ENCODE measurements around the gene ABTB1. TPM values are rescaled to one million over a fixed set of nuclear protein-coding genes. Genes with fewer than 3 reads are reported as not detected.
A peak's percentile ranks its signal among the peaks of the same experiment; 100 is the strongest.

Gene ABTB1
- total RNA-seq, 6 experiments from 2014 or later: 9.4 to 20.3 (median 12.2) TPM

- no peaks in the 10 kb centered on the region for H3K9me3 ChIP-seq
- ATAC-seq (no peak), DNase-seq (peak in 1 of 3 donors; percentile 31)
- intact Hi-C loops (cut with DNase I): no loop called here
- H3K36me3 ChIP-seq: peaks cover 0 to 45% (median 7%) of the 10 kb centered on the region in 4 donors
- 86% methylated on average over 6 of the region's 15 CpGs for WGBS (ENCODE audit: insufficient coverage, low coverage, low lambda C conversion rate, missing lambda C conversion rate)
- H3K27me3 ChIP-seq: no peaks in the 10 kb centered on the region
- no peak overlapping the region for H3K4me3 ChIP-seq
- no peak overlapping the region for H3K27ac ChIP-seq
- no peak for TF ChIP-seq POLR2A (IDR thresholded peaks at IDR 0.05)
- no peaks in the 10 kb centered on the region for H3K4me1 ChIP-seq
Observed at GRCh38 chr3:127720161-127720823, 47.5 kb downstream of the ABTB1 start.

- WGBS (ENCODE audit: insufficient coverage, low coverage, low lambda C conversion rate, missing lambda C conversion rate): 93% methylated on average over 17 of the region's 17 CpGs
Observed at GRCh38 chr3:127720985-127721935, 48.5 kb downstream of the ABTB1 start.

GRCh38 chr3:127722091-127722784, 49.5 kb downstream of the ABTB1 start:
- Histone ChIP-seq H3K36me3 (peaks cover 0 to 31% (median 7%) of the 10 kb centered on the region in 4 donors), H3K4me1 (no peaks in the 10 kb centered on the region), H3K27ac (no peak overlapping the region), H3K9me3 (no peaks in the 10 kb centered on the region), H3K27me3 (no peaks in the 10 kb centered on the region), H3K4me3 (no peak overlapping the region)
- DNase-seq: no peak
- no peak for TF ChIP-seq POLR2A (IDR thresholded peaks at IDR 0.05)
- no peak for TF ChIP-seq CTCF (IDR thresholded peaks at IDR 0.05)
- 70% methylated on average over 12 of the region's 13 CpGs for WGBS (ENCODE audit: insufficient coverage, low coverage, low lambda C conversion rate, missing lambda C conversion rate)
- no peak for ATAC-seq
- intact Hi-C loops (cut with DNase I): no loop called here

More at GRCh38 chr3:127720985-127721935, 48.5 kb downstream of the ABTB1 start:
- H3K36me3 ChIP-seq: peaks cover 0 to 36% (median 7%) of the 10 kb centered on the region in 4 donors
- H3K4me3 ChIP-seq: no peak overlapping the region
- DNase-seq (no peak), ATAC-seq (no peak)
- H3K27ac ChIP-seq: no peak overlapping the region
- H3K4me1 ChIP-seq: no peaks in the 10 kb centered on the region
- TF ChIP-seq CTCF (IDR thresholded peaks at IDR 0.05) (no peak), POLR2A (IDR thresholded peaks at IDR 0.05) (no peak)
- H3K9me3 ChIP-seq: no peaks in the 10 kb centered on the region
- intact Hi-C loops (cut with DNase I): no loop called here
- H3K27me3 ChIP-seq: no peaks in the 10 kb centered on the region

GRCh38 chr3:127723011-127723567, 50.3 kb downstream of the ABTB1 start:
- ATAC-seq (no peak), DNase-seq (peak in 1 of 3 donors; percentile 37)
- no peak overlapping the region for H3K27ac ChIP-seq
- H3K4me1 ChIP-seq: no peaks in the 10 kb centered on the region
- H3K36me3 ChIP-seq: peaks cover 0 to 31% (median 7%) of the 10 kb centered on the region in 4 donors
- no peaks in the 10 kb centered on the region for H3K9me3 ChIP-seq
- 64% methylated on average over 8 of the region's 11 CpGs for WGBS (ENCODE audit: insufficient coverage, low coverage, low lambda C conversion rate, missing lambda C conversion rate)
- no peak overlapping the region for H3K4me3 ChIP-seq
- H3K27me3 ChIP-seq: no peaks in the 10 kb centered on the region
- intact Hi-C loops (cut with DNase I): no loop called here
- TF ChIP-seq POLR2A (IDR thresholded peaks at IDR 0.05): no peak
- no peak for TF ChIP-seq CTCF (IDR thresholded peaks at IDR 0.05)

Data from right lobe of liver (tissue), 6 donors.